IPS-15b (cell line): ENCODE data around the gene BRD9.

Experiments
- H3K27me3 ChIP-seq: one replicate; pipeline ENCODE4 v1.6.1; 2013; ENCODE audit warnings: low read length; ENCODE audit not compliant: control insufficient read depth, insufficient read depth
- H3K36me3 ChIP-seq: one replicate; pipeline ENCODE4 v1.6.1; 2013; ENCODE audit warnings: low read length; ENCODE audit not compliant: control insufficient read depth, insufficient read depth
- H3K4me1 ChIP-seq: one replicate; pipeline ENCODE4 v1.6.1; 2013; ENCODE audit warnings: mild to moderate bottlenecking, low read length; ENCODE audit not compliant: control insufficient read depth, insufficient read depth
- H3K4me3 ChIP-seq: one replicate; pipeline ENCODE4 v1.5.1; 2013; ENCODE audit warnings: low read depth, low read length
- H3K9ac ChIP-seq: one replicate; pipeline ENCODE4 v1.6.1; 2013; ENCODE audit warnings: low read depth, mild to moderate bottlenecking, low read length
- H3K9me3 ChIP-seq: one replicate; pipeline ENCODE4 v1.6.1; 2013; ENCODE audit warnings: mild to moderate bottlenecking, low read length; ENCODE audit not compliant: control insufficient read depth, insufficient read depth

Gene BRD9

DNA sequence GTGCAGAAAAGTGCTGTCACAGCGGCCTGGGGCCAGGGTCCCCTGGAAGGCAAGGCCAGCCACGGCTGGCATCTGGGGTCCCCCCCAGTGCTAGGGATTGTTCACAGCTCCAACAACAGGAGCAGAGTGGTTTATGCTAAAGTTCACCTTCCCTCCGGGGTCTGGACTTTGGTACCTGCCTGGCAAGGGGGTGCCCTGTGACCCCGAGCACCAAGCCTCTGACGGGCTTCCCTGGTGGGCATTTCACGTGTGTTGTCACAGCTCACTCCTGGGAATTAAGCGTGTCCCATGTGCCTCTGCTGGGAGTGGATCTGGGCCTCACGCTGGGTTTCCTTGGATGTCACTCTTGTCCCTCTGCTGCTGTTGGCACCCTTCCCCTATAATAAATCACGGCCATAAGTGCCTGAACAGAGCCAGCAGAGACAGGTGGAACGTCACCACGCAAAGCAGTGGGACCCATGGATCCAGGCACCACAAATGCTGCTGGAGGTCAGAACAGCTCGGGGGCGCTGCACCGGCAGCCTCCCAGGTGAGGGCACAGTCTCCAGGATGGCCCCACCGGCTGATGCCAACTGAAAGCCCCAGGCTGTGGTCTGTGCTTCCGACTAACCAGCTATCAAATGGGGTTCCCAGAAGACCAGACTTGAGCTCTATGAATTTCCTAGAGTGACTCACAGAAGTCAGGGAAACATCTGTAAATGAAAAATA lies 24.0 kb downstream of the BRD9 start:
- H3K4me1 ChIP-seq = no peaks in the 10 kb centered on the region
- H3K27me3 ChIP-seq = no peaks in the 10 kb centered on the region
- peaks cover 86% of the 10 kb centered on the region for H3K36me3 ChIP-seq
- no peak overlapping the region for H3K9ac ChIP-seq
- H3K4me3 ChIP-seq = no peak overlapping the region
- H3K9me3 ChIP-seq = no peaks in the 10 kb centered on the region

DNA sequence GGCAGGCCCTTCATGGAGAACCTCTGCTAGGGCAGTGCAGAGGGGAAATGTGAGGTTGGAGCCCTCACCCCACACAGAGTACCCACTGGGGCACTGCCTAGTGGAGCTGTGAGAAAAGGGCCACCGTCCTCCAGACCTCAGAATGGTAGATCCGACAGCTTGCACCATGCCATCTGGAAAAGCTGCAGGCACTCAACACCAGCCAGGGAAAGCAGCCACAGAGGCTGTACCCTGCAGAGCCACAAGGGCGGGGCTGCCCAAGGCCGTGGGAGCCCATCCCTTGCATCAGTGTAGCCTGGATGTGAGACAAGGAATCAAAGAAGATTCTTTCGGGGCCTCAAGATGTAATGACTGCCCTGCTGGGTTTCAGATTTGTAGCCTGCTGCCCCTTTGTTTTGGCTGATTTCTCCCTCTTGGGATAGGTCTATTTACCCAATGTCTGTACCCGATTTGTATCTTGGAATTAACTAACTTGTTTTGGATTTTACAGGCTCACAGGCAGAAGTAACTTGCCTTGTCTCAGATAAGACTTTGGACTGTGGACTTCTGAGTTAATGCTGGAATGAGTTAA lies 25.2 kb downstream of the BRD9 start:
- peaks cover 90% of the 10 kb centered on the region for H3K36me3 ChIP-seq
- no peak overlapping the region for H3K9ac ChIP-seq
- no peaks in the 10 kb centered on the region for H3K4me1 ChIP-seq
- H3K4me3 ChIP-seq = no peak overlapping the region
- H3K27me3 ChIP-seq = no peaks in the 10 kb centered on the region
- H3K9me3 ChIP-seq = no peaks in the 10 kb centered on the region

DNA sequence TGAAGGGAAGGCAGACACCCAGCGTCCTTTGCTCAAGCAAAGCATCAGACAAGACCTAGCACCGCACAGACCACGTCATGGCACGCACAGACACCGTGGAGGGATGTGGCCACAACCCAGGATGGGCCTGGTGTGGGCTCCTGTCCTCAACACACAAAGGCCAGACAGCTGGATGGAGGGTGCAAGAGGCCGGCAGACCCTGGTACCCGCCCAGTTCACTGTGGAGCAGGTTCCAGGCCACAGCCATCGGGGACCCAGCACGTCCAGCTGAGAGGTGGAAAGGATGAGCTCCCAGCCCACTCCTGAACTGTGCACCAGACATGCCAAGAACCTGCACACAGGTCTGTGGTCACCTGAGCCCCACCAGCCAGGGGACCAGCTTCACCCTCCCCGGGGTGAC lies 26.8 kb downstream of the BRD9 start:
- Histone ChIP-seq H3K4me3 (no peak overlapping the region), H3K36me3 (peaks cover 82% of the 10 kb centered on the region), H3K27me3 (no peaks in the 10 kb centered on the region), H3K9ac (no peak overlapping the region), H3K9me3 (no peaks in the 10 kb centered on the region), H3K4me1 (no peaks in the 10 kb centered on the region)

DNA sequence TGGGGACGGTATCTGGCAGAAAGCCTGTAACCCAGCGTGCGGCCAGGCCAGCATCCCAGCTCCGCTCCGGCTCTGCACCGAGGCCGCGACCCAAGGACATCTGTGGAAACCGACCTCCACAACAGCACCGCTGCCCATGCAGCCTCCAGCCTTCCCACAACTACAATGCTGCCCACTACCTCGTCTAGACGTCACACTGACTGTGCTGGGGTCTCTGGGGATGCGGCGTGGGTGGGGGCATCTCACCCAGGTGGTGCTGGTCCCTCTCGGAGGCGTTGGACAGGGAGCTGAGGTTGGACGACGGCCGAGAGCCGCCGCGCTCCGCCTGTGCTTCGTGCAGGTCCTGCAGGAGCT lies 27.5 kb downstream of the BRD9 start:
- Histone ChIP-seq H3K9ac (no peak overlapping the region), H3K4me3 (no peak overlapping the region), H3K9me3 (no peaks in the 10 kb centered on the region), H3K36me3 (peaks cover 80% of the 10 kb centered on the region), H3K4me1 (no peaks in the 10 kb centered on the region), H3K27me3 (no peaks in the 10 kb centered on the region)

DNA sequence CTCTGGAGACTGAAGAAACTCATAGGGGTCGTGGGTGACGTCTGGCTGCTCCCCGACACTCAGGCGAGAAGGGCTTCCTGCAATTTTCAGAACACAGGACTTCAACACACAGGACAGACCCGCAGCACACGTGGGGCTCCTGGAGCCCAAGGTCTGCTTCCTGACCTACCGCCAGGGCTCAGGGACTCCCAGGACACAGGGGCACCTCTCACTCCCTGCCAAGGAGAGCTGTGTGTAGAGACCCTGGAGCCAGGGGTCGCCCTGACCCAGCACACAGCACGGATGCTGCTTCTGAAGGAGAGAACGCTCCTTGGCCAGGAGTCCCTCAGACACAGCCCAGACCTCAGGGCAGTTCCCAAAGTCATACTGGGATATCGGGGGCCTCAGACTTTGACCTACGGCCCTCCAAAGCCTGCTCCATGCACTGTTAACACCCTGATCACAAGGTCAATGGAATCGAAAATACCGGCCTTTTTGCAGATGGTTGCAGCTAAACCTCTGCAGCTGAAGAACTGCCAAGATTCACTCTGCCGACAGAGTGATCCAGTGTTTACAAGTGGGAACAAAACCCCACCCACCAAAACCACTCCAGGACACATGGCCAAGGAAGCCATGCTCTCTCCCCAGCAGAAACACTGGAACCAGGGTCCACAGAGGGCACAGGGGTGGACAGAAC lies 28.0 kb downstream of the BRD9 start:
- H3K4me1 ChIP-seq = no peaks in the 10 kb centered on the region
- H3K27me3 ChIP-seq = no peaks in the 10 kb centered on the region
- peaks cover 75% of the 10 kb centered on the region for H3K36me3 ChIP-seq
- no peak overlapping the region for H3K4me3 ChIP-seq
- no peak overlapping the region for H3K9ac ChIP-seq
- H3K9me3 ChIP-seq = no peaks in the 10 kb centered on the region

DNA sequence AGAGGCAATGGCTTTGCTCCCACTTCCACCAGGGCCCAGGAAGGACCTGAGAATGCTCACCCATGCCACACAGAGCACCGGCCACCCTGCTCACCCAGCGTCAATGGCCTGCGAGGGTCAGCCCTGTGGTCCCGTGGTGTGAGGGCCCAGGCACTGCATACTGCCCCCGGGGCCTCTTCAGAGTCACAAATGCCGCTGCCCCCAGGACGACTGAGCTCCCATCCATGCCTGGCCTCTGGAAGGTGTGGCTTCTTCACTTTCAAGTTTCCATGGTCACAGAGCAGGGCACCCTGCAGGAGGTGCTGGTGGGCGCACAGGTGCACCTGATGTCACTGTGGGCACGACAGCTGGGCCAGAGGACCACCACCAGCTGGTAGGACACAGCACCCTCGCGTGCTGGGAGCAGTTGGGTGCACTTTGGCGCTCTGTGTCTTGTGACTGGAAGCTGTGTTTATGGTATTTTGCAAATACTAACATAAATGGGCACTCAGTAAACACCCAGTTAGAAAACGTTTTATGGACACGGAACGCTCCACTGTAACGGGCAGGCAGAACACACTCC lies 29.3 kb downstream of the BRD9 start:
- Histone ChIP-seq H3K27me3 (no peaks in the 10 kb centered on the region), H3K36me3 (peaks cover 63% of the 10 kb centered on the region), H3K9me3 (no peaks in the 10 kb centered on the region), H3K9ac (no peak overlapping the region), H3K4me1 (no peaks in the 10 kb centered on the region), H3K4me3 (no peak overlapping the region)

DNA sequence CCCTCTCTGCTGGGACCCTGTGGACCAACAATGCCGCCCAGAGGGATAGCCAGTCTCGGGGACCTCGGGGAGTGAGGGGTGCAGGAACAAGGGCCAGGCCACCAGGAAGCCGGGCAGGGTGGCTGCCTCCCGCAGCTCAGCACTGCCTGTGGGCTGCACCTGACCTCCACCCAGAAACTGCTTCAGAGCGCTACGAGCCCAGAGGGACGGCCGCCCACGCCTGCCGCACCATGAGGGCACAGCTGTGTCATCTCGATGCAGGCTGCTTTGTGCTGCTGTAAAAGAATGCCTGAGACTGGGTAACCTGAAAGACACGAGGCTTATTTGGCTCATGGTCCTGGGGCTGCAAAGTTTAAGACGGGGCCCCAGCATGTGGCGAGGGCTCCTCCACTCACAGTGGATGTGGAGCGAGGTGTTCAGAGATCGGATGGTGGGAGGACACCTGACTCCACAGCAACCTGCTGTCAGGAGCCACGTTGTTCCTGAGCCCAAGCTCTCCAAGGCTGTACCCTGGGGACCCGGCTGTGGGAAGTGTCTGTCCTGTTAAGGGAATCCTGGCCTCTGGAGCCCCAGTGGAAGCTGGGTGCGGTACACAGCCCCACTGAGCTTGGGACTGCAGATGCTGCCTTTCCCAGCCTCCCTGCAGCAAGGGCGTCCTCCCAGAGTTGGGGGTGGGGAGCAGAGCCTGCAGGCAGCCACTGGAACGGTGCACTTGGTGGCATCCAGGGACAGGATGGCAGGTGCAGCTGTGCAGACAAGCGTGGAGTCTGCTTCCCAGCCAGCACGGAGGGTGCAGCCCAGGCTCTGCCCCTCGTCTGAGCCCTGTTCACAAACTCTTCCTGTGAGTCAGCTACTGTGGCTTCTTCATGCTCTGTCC lies 30.0 kb downstream of the BRD9 start:
- Histone ChIP-seq H3K36me3 (peaks cover 56% of the 10 kb centered on the region), H3K4me1 (no peaks in the 10 kb centered on the region), H3K9ac (no peak overlapping the region)

DNA sequence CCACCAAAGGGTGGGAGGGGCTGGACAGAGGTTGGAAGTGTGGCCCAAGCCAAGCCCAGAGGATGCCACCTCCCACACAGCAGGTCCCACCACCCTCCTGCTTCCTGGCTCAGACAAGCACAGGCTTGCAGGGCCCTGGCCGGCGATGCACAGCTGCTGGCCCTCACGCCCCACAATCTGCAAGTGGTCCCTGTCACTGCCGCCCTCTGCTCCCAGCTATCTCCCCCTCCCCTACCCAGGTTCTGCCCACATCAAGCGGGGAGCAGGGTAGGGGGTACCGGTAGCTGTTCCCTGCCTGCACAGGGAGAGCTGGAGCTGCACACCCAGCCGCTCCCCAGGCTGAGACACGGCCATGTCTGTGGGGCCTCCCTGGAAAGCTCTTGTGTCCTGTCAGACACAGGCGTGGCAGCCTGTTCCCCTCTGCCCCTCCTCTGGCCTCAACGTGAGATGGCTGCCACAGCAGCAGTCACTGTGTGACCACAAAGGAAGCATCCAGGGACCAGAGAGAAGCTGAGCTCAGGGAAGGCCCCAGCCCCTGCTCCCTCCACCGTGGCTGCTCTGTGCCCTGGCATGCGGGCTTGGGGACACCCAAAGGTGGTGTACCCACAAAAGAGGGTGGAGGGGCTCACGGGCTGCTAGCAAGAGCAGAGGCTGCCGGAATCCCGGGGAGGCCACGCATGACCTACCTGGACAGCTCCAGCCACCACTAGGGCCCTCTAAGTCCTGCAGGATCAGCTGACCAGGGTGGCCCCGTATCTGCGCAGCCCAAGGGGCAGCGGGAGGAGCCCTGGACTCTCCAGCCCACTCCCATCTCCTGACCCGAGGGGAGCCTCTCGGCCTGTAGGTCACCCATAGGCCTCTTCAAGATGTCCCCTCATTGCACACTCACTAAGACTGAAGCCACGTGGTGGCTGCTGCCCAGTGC lies 30.9 kb downstream of the BRD9 start:
- no peak overlapping the region for H3K4me3 ChIP-seq
- H3K36me3 ChIP-seq = peaks cover 49% of the 10 kb centered on the region
- no peaks in the 10 kb centered on the region for H3K4me1 ChIP-seq
- H3K9ac ChIP-seq = no peak overlapping the region
- H3K27me3 ChIP-seq = no peaks in the 10 kb centered on the region
- no peaks in the 10 kb centered on the region for H3K9me3 ChIP-seq

More for the DNA sequence above, 30.0 kb downstream of the BRD9 start:
- H3K9me3 ChIP-seq = no peaks in the 10 kb centered on the region
- H3K27me3 ChIP-seq = no peaks in the 10 kb centered on the region
- no peak overlapping the region for H3K4me3 ChIP-seq

DNA sequence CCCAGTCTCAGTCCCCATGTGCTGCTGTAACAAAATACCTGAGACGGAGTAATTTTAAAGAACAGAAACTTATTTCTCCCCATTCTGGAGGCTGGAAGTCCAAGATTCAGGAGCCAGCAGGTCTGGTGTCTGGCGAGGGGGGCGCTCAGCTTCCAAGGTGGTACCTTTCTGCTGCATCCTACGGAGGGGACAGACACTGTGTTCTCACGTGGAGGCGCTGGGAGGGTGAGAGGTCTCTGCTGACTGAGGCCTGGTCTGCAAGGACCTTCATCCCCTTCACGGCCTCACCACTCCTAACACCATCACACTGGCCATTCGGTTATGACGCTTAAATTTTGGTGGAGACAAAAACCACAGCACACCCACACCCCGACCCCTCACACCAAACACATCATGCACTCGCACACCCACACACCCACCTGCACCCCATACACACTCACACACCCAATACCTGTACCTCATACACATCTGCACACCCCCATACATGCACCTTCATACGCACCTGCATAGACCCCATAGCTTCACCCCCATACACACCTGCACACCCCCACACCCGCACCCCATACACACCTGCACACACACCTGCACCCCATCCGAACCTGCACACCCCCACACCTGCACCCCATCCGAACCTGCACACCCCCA lies 32.0 kb downstream of the BRD9 start:
- H3K9me3 ChIP-seq = no peaks in the 10 kb centered on the region
- H3K27me3 ChIP-seq = no peaks in the 10 kb centered on the region
- no peak overlapping the region for H3K9ac ChIP-seq
- H3K36me3 ChIP-seq = peaks cover 41% of the 10 kb centered on the region
- no peaks in the 10 kb centered on the region for H3K4me1 ChIP-seq
- no peak overlapping the region for H3K4me3 ChIP-seq

DNA sequence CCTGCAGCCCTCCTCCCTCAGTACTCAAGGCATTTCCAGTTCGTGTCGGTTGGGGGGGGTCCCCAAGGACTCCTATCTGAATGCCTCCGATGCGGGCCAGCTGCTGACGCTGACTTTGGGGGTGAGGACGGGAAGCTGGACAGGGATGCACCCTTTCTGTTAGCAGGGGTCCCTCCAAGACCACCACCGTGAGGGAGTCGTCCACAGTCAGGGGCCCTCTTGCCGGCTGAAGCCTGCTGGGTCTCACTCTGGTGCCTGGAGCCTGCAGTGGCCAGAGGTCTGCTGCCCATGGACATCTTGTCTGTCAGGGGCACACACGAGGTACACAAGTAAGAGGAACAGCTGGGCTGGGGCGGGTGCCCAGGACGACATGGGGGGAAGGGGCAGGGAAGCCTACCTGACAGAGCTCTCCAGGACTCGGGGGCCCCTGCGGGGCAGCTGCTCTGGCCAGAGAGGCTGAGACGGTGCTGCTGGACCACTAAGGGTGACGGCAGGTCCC lies 32.8 kb downstream of the BRD9 start:
- no peaks in the 10 kb centered on the region for H3K9me3 ChIP-seq
- H3K27me3 ChIP-seq = no peaks in the 10 kb centered on the region
- H3K36me3 ChIP-seq = peaks cover 33% of the 10 kb centered on the region
- H3K4me3 ChIP-seq = no peak overlapping the region
- H3K4me1 ChIP-seq = no peaks in the 10 kb centered on the region
- no peak overlapping the region for H3K9ac ChIP-seq
